Gastroesophageal sphincter (tissue), 3 donors: ENCODE measurements around the gene EXOG.

ENCODE experiments used
- EP300 ChIP-seq: sonication (generic); formaldehyde crosslinking; IDR thresholded peaks from one replicate; pipeline ENCODE4 v1.6.1; 2017; ENCODE audit warnings: antibody characterized with exemption, mild to moderate bottlenecking
- POLR2A ChIP-seq, 2 donors: fragments of 450-650 bp; IDR thresholded peaks; one replicate each; pipeline ENCODE4 v1.6.1; 2017; ENCODE audit warnings: antibody characterized with exemption in 2 of 2, mild to moderate bottlenecking in 2 of 2, moderate library complexity in 1 of 2
- POLR2AphosphoS5 ChIP-seq: sonication (generic); formaldehyde crosslinking; IDR thresholded peaks from one replicate; pipeline ENCODE4 v1.6.1; 2017; ENCODE audit warnings: antibody characterized with exemption
- TF ChIP-seq, protein P1 (sequence below), 4 experiments: fragments of 200-600 bp in 2 of 4; fragments of 450-650 bp in 2 of 4; sonication (generic) in 1 of 4; IDR thresholded peaks; one replicate each; pipeline ENCODE4 v1.5.1; 2017 to 2019; ENCODE audit warnings: antibody characterized with exemption in 4 of 4, mild to moderate bottlenecking in 2 of 4, moderate library complexity in 2 of 4

GRCh38 chr3:38477839-38478450, 18.2 kb upstream of the EXOG start:
- TF ChIP-seq, protein P1, sequence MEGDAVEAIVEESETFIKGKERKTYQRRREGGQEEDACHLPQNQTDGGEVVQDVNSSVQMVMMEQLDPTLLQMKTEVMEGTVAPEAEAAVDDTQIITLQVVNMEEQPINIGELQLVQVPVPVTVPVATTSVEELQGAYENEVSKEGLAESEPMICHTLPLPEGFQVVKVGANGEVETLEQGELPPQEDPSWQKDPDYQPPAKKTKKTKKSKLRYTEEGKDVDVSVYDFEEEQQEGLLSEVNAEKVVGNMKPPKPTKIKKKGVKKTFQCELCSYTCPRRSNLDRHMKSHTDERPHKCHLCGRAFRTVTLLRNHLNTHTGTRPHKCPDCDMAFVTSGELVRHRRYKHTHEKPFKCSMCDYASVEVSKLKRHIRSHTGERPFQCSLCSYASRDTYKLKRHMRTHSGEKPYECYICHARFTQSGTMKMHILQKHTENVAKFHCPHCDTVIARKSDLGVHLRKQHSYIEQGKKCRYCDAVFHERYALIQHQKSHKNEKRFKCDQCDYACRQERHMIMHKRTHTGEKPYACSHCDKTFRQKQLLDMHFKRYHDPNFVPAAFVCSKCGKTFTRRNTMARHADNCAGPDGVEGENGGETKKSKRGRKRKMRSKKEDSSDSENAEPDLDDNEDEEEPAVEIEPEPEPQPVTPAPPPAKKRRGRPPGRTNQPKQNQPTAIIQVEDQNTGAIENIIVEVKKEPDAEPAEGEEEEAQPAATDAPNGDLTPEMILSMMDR (IDR thresholded peaks at IDR 0.05), result no peak
- TF ChIP-seq POLR2A (IDR thresholded peaks at IDR 0.05) (no peak), POLR2AphosphoS5 (no peak), EP300 (no peak)
